HG02970 (cell line): ENCODE measurements around the gene TIGD4.

Source experiments
- ATAC-seq: cut with Tn5 transposase; IDR thresholded peaks from one replicate; pipeline ENCODE4 v1.9.1; 2021; ENCODE audit warnings: mild to moderate bottlenecking, moderate library complexity, moderate number of reproducible peaks; ENCODE audit not compliant: unreplicated experiment, low FRiP score

The TIGD4 gene

GRCh38 chr4:152728343-152728742, 51.2 kb downstream of the TIGD4 start:
- no peak for ATAC-seq

GRCh38 chr4:152727784-152728183, 51.7 kb downstream of the TIGD4 start:
- ATAC-seq = no peak

- no peak for ATAC-seq
These were observed 55.0 kb downstream of the TIGD4 start for GRCh38 chr4:152724494-152724893.

GRCh38 chr4:152723236-152723635, 56.3 kb downstream of the TIGD4 start:
- ATAC-seq = no peak

GRCh38 chr4:152719801-152720556, 59.6 kb downstream of the TIGD4 start:
- no peak for ATAC-seq
